Transverse colon (tissue), 3 donors: ENCODE measurements around the gene SUGCT.

Experiments used
- CTCF ChIP-seq, 5 experiments: fragments of 200-600 bp in 3 of 5; fragments of 450-650 bp in 2 of 5; sonication (generic) in 3 of 5; IDR thresholded peaks; 1 replicate in 2 of 5; 2 replicates in 3 of 5; pipeline ENCODE4 v1.5.1; 2016 to 2017; ENCODE audit warnings: antibody characterized with exemption in 5 of 5, inconsistent platforms in 3 of 5, mild to moderate bottlenecking in 2 of 5, moderate library complexity in 1 of 5
- EP300 ChIP-seq: sonication (generic); formaldehyde crosslinking; IDR thresholded peaks from one replicate; pipeline ENCODE4 v1.6.1; 2017; ENCODE audit warnings: antibody characterized with exemption, low read depth

- TF ChIP-seq CTCF (IDR thresholded peaks at IDR 0.05) (no peak), EP300 (no peak)
Observed at GRCh38 chr7:40327873-40328272, 193.1 kb downstream of the SUGCT start.
